H4 (cell line): ENCODE data around the gene INSYN2B. TPM values are rescaled to one million over a fixed set of nuclear protein-coding genes. Genes with fewer than 3 reads are reported as not detected.
A peak's percentile ranks its signal among the peaks of the same experiment; 100 is the strongest.

Source experiments
- DNase-seq: peaks from one replicate; pipeline ENCODE4 v3.0.0-alpha.2; 2015; ENCODE audit warnings: low spot score
- total RNA-seq: library from RNA; depleted of rRNA; stranded (reverse); fragments of >200 nt; shearing (Covaris generic); gene quantifications from 2 replicates; pipeline ENCODE4 v1.2.3, GENCODE V29; 2014

The INSYN2B gene
- total RNA-seq, 1 experiment from 2014 or later = 3.1 TPM

DNA sequence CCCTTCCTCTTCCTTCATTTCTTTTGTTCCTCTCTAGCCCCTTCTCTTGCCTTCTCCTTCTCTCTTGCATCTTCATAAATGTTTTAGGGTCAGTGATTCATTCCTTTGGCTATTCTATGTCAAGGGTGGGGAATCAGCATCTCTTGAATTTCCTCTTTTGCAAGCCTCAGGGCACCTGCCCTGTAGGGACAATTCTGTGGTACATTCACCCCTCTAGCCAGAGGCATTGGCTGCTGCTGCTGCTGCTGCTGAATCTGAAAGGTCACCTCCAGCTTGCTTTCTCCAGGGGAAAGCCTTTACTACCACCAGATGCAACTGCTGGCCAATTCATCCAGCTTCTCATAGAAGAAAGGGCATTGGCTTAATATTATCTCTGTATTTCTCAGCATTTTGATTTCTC lies 87.3 kb downstream of the INSYN2B start:
- no peak for DNase-seq

DNA sequence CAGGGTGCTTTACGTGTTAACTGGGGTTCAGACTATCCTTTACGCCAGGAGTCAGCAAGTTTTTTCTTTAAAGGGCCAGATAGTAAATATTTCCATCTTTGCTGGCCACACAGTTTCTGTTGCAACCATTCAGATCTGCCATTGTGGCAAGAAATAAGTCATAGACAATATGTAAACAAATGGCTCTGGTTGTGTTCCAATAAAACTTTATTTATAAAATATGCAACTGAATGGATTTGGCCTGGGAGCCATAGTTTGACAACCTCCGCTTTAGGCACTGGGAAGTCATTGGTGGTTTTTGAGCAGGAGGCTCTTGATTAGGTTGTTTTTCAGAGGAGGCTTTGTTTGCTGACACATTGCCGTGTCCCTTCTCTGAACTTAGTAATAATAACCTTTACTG lies 90.7 kb downstream of the INSYN2B start:
- no peak for DNase-seq

DNA sequence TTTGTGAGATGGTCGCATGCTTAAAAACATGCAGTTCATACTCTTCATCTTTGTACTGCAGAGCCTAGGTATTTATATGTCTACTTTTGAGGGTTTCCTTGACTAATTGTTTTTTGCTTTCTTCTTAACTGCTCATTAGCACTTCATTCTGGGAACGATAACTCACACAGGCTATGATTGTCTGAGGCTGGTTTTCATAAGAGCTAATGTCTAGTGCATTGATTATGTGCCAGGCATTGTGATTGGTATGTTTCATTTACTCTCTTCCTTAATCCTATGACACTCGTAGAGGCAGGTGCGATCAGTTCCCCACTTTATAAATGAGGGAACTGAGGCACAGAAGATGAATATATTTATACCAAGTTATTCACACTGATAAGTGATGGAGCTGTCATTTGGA lies 93.6 kb downstream of the INSYN2B start:
- no peak for DNase-seq

DNA sequence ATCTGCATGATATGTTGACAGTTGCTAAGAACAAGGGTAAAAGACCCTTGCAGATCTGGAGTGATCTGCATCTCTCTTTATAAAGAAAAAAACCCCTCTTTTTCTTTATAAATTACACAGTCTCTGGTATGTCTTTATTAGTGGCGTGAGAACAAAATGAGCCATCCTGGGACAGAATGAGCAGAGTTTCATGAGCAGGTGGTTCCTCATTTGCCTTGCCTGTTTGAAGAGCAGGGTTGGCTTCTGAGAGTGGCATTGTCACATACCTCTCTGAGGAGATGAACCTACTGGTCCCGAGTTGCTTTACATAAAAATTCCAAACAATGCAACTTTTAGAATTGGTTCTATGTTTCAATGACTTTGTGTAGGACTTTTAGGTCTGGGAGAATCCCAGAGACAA lies 94.3 kb downstream of the INSYN2B start:
- no peak for DNase-seq

DNA sequence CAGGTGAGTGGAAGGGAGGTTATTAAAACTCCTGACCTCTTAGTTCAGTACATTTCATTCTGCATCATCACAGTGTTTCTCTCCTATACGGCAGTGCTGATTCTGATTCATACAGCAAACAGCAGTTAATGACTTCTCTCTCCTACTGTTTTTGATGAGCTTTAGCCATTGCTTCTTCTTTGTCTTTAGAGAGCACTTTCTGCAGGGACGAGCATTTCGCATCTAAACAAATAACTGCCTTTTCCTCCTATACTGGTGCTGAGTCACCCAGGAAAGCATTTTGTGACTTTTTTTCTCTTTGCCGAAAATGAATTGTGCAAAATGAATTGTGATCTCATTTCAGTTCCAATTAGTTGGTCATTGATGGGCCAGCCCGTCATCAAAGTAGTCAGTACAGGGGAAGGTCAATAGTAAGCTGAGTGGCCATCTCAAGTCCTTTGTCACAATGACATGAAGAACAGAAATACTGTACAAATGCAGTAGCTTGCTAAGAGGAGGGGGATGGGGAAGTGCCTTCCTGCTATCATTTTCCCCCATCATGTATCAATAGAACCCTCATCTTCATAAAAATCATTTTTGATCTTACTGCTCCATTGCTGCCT lies 98.5 kb downstream of the INSYN2B start:
- no peak for DNase-seq

DNA sequence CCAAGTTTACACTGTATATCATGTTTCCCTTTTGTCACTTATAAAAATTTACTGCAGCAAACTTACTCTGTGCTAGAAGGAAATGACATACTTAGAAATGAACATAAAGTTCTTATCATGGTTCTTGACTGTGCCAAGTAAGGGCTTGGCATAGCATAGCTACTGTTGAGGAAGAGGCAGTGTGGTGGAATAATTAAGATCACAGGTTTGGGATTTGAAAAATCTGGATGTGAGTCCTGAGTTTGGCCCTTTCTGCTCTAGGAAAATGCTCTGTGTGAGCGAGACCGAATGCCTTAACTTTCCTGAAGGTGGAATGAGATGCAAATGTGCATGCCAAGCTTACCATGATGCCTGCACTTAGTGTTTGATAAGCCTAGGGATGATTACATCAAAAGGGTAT lies 99.5 kb downstream of the INSYN2B start:
- no peak for DNase-seq

DNA sequence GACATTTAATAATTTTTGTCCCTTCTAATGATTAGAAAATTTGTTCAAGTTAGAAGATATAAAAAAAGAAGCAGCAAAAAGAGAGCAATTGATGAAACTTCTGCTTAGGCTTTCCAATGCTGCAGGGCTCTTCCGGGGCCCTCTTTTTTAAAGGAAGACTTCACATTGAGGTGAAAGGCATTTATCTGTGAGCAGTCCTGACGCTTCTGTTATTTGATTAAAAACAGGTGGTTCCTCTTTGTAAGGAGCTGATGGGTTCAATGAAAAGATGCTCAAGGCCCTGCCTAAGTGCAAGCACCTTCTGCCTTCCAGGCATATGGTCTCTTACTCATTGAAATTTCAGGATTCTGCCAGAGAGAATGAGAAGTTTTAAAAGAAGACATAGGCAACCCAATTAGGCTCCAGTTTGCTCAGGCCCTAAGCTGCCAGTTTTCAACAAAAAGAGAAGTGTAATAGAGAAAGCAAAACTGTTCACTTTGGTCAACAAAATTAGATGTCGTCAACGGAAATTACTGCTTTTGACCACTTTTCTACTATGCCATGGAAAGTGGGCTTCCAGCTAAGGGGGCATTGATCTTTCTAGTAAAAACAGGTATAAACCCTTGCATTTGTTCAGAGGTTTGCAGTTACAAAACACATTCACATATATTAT lies 100.2 kb downstream of the INSYN2B start:
- DNase-seq = no peak

DNA sequence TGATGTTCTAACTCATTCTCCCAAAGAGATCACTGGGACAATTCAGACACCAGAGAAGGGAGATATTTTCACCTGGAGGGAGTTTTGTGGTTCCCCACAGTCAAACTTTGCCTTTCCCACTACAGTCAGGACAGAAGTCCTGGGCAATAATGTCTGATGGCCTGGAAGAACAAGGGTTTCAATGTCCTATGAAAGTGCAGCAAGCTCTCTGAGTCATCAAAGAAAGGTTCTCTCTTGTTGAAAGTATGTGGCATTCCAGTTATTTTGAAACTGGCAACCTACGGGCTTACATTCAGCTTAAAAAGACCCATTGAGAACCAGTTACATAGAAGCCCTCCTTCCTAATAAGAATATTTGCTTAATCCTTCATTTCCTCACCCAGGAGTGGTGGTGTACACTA lies 103.9 kb downstream of the INSYN2B start:
- DNase-seq = no peak

DNA sequence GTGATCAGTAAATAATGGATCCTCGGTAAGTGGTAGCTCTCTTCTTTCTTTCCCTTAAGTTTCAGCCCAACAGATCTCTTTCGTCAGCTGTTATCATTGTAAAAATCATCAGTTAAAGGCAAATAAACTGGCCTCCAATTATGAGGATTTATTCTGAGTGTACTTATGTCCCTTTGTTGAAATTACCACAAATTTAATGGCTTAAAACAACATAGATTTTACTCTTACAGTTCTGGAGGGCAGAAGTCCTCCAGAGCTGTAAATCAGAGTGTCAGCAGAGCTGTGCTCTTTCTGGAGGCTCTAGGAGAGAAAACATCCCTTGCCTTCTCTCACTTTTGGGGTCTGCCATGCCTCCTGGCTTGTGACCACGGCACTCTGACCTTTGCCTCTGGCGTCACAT lies 104.6 kb downstream of the INSYN2B start:
- no peak for DNase-seq

DNA sequence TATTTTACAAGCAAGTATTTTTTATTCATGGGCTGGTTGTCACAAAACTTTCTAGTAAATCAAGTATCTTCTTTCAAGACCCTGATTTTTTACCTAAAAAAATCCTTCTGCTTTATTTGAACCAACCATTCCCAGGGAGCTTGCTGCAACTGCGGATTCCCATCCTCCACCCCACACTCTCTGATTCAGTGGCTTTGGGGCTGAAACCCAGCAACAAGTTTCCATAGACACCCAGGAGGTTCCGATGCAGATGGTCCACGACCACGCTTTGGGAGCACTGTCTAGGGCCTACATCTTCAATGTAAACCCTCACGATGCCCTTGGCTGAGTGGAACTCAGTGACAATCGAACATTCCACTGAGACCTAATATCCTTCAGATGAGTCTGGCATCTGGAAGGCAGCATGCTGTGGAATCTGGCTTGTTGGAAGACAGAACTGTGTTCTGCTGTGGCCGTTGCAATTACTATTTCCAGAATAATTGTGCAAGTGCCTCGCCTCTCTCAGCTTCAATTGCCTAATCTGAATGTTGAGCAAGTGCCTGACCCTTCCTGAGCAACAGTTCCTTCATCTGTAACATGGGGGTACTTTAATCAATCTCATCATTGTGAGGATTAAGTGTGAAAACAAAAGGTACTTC lies 105.1 kb downstream of the INSYN2B start:
- DNase-seq = no peak

DNA sequence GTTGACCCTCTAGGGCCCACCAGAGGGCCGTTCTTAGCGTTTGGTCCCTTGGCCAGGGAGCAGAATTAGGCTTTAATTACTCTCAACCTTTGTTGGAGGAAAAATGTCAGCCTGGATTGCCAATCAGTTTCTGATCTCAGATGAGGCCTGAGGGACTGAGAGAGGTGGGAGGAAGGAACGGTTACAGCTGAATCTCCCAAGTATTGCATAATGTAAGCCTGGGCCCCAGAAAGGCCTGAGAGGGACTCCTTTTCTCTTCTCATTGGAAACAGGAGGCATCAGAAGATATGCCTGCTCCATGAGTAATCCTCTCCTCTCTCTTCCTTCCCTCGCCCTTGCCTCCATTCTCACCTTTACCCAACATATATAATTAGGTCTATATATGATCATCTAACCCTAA lies 105.7 kb downstream of the INSYN2B start:
- no peak for DNase-seq

DNA sequence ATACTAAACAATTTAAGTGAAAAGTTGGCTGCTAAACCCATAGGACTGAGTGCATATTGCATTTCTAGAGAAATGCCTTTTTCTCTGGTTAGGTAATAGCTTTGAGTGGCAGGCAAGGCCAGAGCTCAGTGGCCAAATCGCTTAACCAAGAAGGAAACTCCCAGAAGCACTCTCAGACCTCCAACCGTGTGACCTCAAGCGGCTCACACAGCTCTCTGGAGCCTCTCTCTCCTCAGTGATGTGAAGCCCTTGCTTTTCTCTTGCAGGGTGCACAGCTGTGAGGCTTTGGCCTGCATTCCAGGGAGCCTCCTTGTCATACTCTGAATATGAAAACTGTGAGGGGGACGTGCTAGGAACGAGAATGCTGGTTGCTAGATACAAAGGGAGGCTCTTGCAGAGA lies 106.7 kb downstream of the INSYN2B start:
- DNase-seq = no peak

DNA sequence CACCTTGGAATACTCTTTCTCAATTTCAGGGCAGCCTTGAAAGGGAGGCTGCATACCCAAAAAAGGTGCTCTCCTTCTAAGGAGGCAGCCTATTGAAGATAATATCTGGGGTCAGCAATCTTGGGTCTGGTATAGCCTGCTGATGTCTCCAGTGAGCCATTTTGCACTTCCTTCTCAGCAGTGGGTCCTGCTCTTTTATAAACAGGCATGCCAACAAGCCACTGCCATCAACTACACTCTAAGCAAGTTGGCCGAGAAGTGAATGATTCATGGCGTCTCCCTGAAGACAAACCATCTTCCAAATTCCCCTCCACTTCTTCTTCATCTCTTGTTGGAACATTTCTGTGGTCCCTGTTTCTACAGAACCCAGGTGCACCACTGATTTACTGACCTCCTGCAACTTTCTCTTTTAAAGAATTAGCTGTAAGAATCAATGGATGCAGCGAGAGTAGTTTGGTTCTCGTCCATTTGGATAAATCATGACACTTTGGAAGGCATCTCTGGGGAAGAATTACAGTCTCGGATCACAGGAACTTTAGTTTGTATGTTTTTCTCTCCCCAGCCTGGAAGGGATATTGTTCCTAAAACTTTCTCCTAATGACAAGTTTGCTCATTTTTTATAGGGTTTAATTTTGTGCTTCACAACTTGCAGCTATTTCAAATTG lies 108.3 kb downstream of the INSYN2B start:
- no peak for DNase-seq

DNA sequence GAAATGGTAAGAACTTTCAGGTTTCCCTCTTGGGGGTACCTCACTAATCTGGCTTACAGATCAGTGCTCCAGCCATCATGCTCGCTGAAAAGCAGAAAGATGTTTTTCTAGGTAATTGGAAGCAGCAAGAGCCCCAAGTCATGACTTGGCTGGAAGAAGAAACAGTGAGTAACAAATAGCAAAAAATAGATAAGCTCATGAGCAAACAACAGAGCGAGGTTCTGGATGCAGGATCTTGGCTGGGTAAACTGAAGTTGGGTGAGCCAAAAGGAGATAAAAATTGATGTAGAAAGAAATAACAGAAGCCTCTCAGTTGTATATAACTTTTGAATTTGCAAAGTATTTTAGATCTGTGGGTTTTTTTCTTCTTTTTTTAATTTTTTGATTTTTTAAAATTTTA lies 110.1 kb downstream of the INSYN2B start:
- no peak for DNase-seq

DNA sequence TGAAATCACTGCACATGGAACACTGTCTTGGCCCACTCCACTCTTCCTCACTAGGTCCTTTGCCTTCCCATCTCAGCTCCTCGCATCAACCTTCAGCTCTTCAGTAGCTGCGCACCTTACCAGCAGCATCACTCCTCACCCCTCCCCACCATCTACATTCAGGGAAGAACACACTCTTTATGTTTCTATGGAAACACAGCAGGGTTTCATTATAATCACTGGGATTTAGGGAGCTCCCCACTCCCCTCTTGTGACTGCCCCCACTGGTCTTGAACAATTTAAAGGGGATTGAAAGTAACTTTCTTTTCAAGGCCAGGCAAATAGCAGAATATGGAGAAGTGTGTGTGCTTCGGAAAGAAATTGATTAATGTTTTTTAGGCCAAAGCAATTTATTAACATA lies 111.2 kb downstream of the INSYN2B start:
- no peak for DNase-seq

DNA sequence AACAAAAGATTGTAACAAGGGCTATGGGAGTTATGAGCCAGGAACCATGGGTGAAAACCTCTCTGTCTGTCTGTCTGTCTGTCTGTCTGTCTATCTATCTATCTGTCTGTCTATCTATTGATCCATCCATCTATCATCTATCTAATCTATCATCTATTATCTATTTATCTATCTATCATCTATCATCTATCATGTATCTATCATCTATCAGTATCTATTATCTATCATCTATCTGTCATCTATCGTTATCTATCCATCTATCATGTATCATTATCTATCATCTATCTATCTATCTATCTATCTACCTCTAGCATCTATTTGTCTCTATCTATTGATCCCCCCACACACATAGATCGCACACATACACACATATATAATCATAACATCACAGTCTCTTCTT lies 112.9 kb downstream of the INSYN2B start:
- DNase-seq = no peak

DNA sequence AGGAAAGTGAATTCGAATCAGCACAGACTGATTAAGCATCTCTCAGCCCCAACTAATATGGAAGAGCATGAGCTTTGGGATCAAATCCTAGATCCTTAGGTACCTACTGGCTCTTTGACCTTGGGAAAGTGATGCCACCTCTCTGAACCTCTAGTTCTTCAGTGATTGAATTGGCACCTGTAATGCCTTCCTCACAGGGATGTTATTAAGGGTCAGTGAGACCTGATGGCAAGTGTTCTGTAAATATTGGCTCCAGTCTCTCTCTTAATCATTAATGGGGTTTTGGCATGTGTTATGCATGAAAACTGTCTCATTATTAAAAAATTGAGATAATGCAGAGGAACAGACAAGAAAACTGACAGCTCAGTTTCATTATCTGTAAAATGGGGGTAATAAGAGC lies 115.8 kb downstream of the INSYN2B start:
- DNase-seq = no peak

DNA sequence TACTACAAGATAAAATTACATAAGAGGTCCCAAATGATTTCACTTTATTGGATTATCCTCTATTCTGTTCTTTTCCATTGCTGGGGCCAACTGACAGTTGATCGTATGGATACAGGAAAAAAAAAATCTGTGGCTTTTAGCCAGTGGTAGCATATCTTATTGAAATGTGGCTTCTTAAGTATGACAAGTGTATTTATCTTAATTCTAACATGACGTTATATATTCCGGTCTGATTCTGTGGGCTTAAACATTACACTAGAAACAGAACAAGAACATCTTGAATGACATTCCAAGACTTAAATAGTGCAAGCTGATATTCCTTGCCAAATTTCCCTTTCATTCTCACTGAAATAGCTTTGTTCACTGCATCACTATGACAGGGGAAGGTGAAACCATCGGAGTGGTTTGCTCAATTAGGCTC lies 117.9 kb downstream of the INSYN2B start:
- DNase-seq = no peak

DNA sequence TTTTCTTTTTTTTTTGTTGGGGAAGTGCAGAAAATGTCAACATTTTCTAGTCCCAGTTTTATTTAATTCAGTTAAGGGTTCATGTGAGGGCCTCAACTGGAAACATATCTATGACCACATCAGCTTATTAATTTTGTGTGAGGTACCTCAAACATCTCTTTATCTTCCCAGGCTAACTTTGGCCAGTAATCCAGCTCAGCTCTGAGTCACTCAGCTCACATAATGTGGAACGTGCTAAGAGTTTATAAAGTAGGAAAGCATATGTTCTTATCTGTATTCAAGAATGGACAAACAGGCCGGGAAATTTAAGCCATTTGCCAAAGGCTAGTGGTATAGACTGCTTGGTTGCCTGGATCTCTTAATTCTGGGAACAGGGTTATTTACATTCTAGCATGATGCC lies 118.4 kb downstream of the INSYN2B start:
- DNase-seq = peak; percentile 48

DNA sequence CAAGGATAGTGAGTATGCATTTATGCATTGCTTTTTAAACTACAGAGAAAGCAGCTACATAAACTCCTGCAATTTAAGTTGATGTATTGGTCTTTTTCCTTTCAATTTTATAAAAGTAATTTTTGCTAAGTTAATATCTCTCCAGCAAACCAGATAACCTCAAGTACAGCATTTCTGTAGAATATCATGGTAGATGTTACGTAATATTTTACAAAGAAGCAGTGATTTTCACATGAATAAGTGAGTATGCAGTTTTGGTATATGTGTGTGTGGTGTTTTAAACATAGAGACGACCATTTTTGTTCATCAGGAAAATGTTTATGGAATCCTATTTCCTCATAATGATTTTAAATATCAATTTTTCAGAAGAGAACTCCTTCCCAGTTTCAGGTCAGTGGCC lies 118.9 kb downstream of the INSYN2B start:
- no peak for DNase-seq

DNA sequence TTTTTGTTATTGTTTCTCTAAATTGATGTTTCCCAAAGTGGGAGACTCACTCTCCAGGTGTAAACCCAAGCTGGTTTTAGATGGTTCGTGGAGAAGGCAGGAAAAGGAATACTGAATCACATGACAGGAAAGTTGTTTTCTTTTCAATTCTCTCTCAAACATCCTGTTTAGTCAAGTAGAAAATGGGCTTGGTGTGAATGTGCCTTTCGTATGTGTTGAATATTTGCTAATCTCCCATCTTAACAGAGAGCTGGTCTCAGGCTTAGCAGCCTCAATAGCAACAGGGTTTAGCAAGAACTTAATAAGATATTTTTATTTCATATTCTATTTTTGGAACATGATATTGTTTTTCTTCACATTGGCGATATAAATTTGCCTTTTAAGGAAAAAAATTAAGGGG lies 119.7 kb downstream of the INSYN2B start:
- DNase-seq = no peak

DNA sequence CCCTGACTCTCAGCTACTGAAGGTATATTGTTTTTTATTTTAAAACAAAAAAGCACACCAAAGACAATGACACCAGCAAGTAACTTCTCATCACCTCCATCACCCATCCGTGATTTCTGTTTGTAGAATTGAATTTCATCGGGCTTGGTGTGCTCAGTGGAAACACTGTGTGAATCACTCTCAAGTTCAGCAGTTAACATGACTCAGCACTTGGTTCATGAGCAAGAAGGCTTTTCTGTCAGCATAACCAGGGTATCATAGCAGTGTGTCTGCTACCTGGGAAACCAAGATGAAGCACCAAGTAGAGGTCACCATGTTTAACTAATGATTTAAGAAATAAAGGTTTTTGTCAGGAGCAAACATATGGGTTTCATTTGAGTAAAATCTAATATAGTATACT lies 123.7 kb downstream of the INSYN2B start:
- DNase-seq = peak; percentile 82

DNA sequence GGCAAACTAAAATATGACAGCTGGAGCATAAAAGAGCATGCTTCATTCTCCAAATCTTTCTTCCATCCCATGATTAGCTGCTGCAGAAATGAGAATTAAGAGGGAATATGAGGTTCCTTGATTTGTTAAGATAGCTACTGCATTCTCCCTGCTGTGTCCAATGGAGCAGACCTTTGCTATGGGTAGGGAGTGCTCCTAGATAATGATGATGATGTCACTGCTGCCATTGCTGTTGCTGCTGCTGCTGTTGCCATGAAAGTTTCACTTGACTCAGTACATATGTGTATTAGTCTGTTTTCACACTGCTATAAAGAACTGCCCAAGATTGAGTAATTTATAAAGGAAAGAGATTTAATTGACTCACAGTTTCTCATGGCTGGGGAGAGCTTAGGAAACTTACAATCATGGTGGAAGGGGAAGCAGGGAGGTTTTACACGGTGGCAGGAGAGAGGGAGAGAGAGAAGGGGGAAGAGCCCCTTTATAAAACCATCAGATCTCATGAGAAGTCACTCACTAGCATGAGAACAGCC lies 128.9 kb downstream of the INSYN2B start:
- no peak for DNase-seq
